Measurements from ENCODE around the gene NKD1.

NKD1 gene

GRCh38 chr16:50603206-50604064 lies 55.2 kb downstream of the NKD1 start:
- TF ChIP-seq CTCF (IDR thresholded peaks at IDR 0.05; ENCODE audit: control insufficient read depth, extremely low read depth, insufficient read depth) = no peak
- no peak overlapping the region for H3K4me3 ChIP-seq (ENCODE audit: low read depth, low read length)
- DNase-seq (ENCODE audit: low read depth) = no peak

- no peak for DNase-seq (ENCODE audit: low read depth)
Measured at GRCh38 chr16:50604065-50604418, 55.8 kb downstream of the NKD1 start.

GRCh38 chr16:50604610-50605009 lies 56.4 kb downstream of the NKD1 start:
- no peak for TF ChIP-seq CTCF (IDR thresholded peaks at IDR 0.05; ENCODE audit: control insufficient read depth, extremely low read depth, insufficient read depth)
- no peak for DNase-seq (ENCODE audit: low read depth)
- no peak overlapping the region for H3K4me3 ChIP-seq (ENCODE audit: low read depth, low read length)

More at GRCh38 chr16:50604065-50604418, 55.8 kb downstream of the NKD1 start:
- no peak overlapping the region for H3K4me3 ChIP-seq (ENCODE audit: low read depth, low read length)
- no peak for TF ChIP-seq CTCF (IDR thresholded peaks at IDR 0.05; ENCODE audit: control insufficient read depth, extremely low read depth, insufficient read depth)

- TF ChIP-seq CTCF (IDR thresholded peaks at IDR 0.05; ENCODE audit: control insufficient read depth, extremely low read depth, insufficient read depth) = no peak
- no peak overlapping the region for H3K4me3 ChIP-seq (ENCODE audit: low read depth, low read length)
- no peak for DNase-seq (ENCODE audit: low read depth)
Measured at GRCh38 chr16:50605733-50606430, 57.7 kb downstream of the NKD1 start.

GRCh38 chr16:50606431-50607050 lies 58.3 kb downstream of the NKD1 start:
- no peak for TF ChIP-seq CTCF (IDR thresholded peaks at IDR 0.05; ENCODE audit: control insufficient read depth, extremely low read depth, insufficient read depth)
- no peak for DNase-seq (ENCODE audit: low read depth)
- no peak overlapping the region for H3K4me3 ChIP-seq (ENCODE audit: low read depth, low read length)

- no peak for TF ChIP-seq CTCF (IDR thresholded peaks at IDR 0.05; ENCODE audit: control insufficient read depth, extremely low read depth, insufficient read depth)
- no peak overlapping the region for H3K4me3 ChIP-seq (ENCODE audit: low read depth, low read length)
- no peak for DNase-seq (ENCODE audit: low read depth)
Measured at GRCh38 chr16:50607051-50607431, 58.8 kb downstream of the NKD1 start.
